ENCODE measurements around the gene FXYD6. TPM values are rescaled to one million over a fixed set of nuclear protein-coding genes. Genes with fewer than 3 reads are reported as not detected.
A peak's percentile ranks its signal among the peaks of the same experiment; 100 is the strongest.

Gene FXYD6
- total RNA-seq, 2 donors from 2014 or later, result not detected

GRCh38 chr11:117915672-117916235, 39.3 kb upstream of the FXYD6 start:
- Mint-ChIP-seq H3K4me1 (ENCODE audit: low read depth in 2 of 2) (peaks cover 5 to 9% of the 10 kb centered on the region in 2 donors), H3K36me3 (no peaks in the 10 kb centered on the region)
- ATAC-seq, result no peak

GRCh38 chr11:117914991-117915618, 38.6 kb upstream of the FXYD6 start:
- ATAC-seq (peak in 1 of 2 donors; percentile 37), DNase-seq (ENCODE audit: low spot score) (no peak)
- Mint-ChIP-seq H3K4me3 (no peak overlapping the region), H3K4me1 (ENCODE audit: low read depth in 2 of 2) (peaks cover 5 to 9% of the 10 kb centered on the region in 2 donors), H3K36me3 (no peaks in the 10 kb centered on the region), H3K27me3 (peaks cover 0 to 3% of the 10 kb centered on the region in 2 donors), H3K27ac (no peak overlapping the region), H3K9me3 (no peaks in the 10 kb centered on the region)

More at GRCh38 chr11:117915672-117916235, 39.3 kb upstream of the FXYD6 start:
- peak; percentile 22 for DNase-seq (ENCODE audit: low spot score)
- no peak overlapping the region for H3K27ac Mint-ChIP-seq
- H3K27me3 Mint-ChIP-seq, result peaks cover 0 to 3% of the 10 kb centered on the region in 2 donors
- H3K9me3 Mint-ChIP-seq, result no peaks in the 10 kb centered on the region
- no peak overlapping the region for H3K4me3 Mint-ChIP-seq

GRCh38 chr11:117914398-117914761, 37.9 kb upstream of the FXYD6 start:
- ATAC-seq (no peak), DNase-seq (ENCODE audit: low spot score) (no peak)
- no peaks in the 10 kb centered on the region for H3K9me3 Mint-ChIP-seq
- H3K27me3 Mint-ChIP-seq, result peaks cover 0 to 3% of the 10 kb centered on the region in 2 donors
- no peak overlapping the region for H3K27ac Mint-ChIP-seq
- H3K36me3 Mint-ChIP-seq, result no peaks in the 10 kb centered on the region
- peaks cover 5% of the 10 kb centered on the region in 2 donors for H3K4me1 Mint-ChIP-seq (ENCODE audit: low read depth in 2 of 2)
- H3K4me3 Mint-ChIP-seq, result no peak overlapping the region

GRCh38 chr11:117913736-117914397, 37.4 kb upstream of the FXYD6 start:
- Mint-ChIP-seq H3K4me1 (ENCODE audit: low read depth in 2 of 2) (peaks cover 4 to 5% of the 10 kb centered on the region in 2 donors), H3K9me3 (no peaks in the 10 kb centered on the region), H3K27me3 (peaks cover 0 to 3% of the 10 kb centered on the region in 2 donors), H3K27ac (no peak overlapping the region), H3K36me3 (no peaks in the 10 kb centered on the region), H3K4me3 (no peak overlapping the region)
- DNase-seq (ENCODE audit: low spot score), result no peak
- ATAC-seq, result no peak

- Mint-ChIP-seq H3K27ac (no peak overlapping the region), H3K4me1 (ENCODE audit: low read depth in 2 of 2) (peaks cover 11% of the 10 kb centered on the region in 2 donors), H3K36me3 (no peaks in the 10 kb centered on the region), H3K4me3 (no peak overlapping the region), H3K27me3 (peaks cover 0 to 3% of the 10 kb centered on the region in 2 donors), H3K9me3 (no peaks in the 10 kb centered on the region)
- DNase-seq (ENCODE audit: low spot score) (no peak), ATAC-seq (no peak)
Measured at GRCh38 chr11:117912497-117912896, 36.0 kb upstream of the FXYD6 start.

GRCh38 chr11:117911694-117912093, 35.2 kb upstream of the FXYD6 start:
- no peak for ATAC-seq
- Mint-ChIP-seq H3K36me3 (no peaks in the 10 kb centered on the region), H3K27me3 (peaks cover 0 to 3% of the 10 kb centered on the region in 2 donors), H3K4me1 (ENCODE audit: low read depth in 2 of 2) (peaks cover 14% of the 10 kb centered on the region in 2 donors), H3K4me3 (no peak overlapping the region), H3K27ac (no peak overlapping the region), H3K9me3 (no peaks in the 10 kb centered on the region)
- no peak for DNase-seq (ENCODE audit: low spot score)

GRCh38 chr11:117910941-117911655, 34.6 kb upstream of the FXYD6 start:
- H3K27ac Mint-ChIP-seq, result no peak overlapping the region
- no peak overlapping the region for H3K4me3 Mint-ChIP-seq
- DNase-seq (ENCODE audit: low spot score), result no peak
- H3K4me1 Mint-ChIP-seq (ENCODE audit: low read depth in 2 of 2), result peaks cover 14% of the 10 kb centered on the region in 2 donors
- no peaks in the 10 kb centered on the region for H3K9me3 Mint-ChIP-seq
- no peaks in the 10 kb centered on the region for H3K36me3 Mint-ChIP-seq
- peaks cover 0 to 3% of the 10 kb centered on the region in 2 donors for H3K27me3 Mint-ChIP-seq
- ATAC-seq, result no peak

- H3K36me3 Mint-ChIP-seq, result no peaks in the 10 kb centered on the region
- H3K27ac Mint-ChIP-seq, result no peak overlapping the region
- H3K4me1 Mint-ChIP-seq (ENCODE audit: low read depth in 2 of 2), result peaks cover 14% of the 10 kb centered on the region in 2 donors
- no peak for ATAC-seq
- H3K27me3 Mint-ChIP-seq, result peaks cover 0 to 3% of the 10 kb centered on the region in 2 donors
- H3K4me3 Mint-ChIP-seq, result no peak overlapping the region
- DNase-seq (ENCODE audit: low spot score), result no peak
- no peaks in the 10 kb centered on the region for H3K9me3 Mint-ChIP-seq
Measured at GRCh38 chr11:117910525-117910924, 34.1 kb upstream of the FXYD6 start.

GRCh38 chr11:117909611-117910382, 33.3 kb upstream of the FXYD6 start:
- H3K36me3 Mint-ChIP-seq, result no peaks in the 10 kb centered on the region
- ATAC-seq (no peak), DNase-seq (ENCODE audit: low spot score) (no peak)
- H3K27ac Mint-ChIP-seq, result no peak overlapping the region
- H3K4me3 Mint-ChIP-seq, result no peak overlapping the region
- H3K9me3 Mint-ChIP-seq, result no peaks in the 10 kb centered on the region
- H3K4me1 Mint-ChIP-seq (ENCODE audit: low read depth in 2 of 2), result peaks cover 14% of the 10 kb centered on the region in 2 donors
- H3K27me3 Mint-ChIP-seq, result no peaks in the 10 kb centered on the region

GRCh38 chr11:117908959-117909610, 32.6 kb upstream of the FXYD6 start:
- Mint-ChIP-seq H3K9me3 (no peaks in the 10 kb centered on the region), H3K27ac (no peak overlapping the region), H3K36me3 (no peaks in the 10 kb centered on the region), H3K4me3 (no peak overlapping the region), H3K27me3 (no peaks in the 10 kb centered on the region), H3K4me1 (ENCODE audit: low read depth in 2 of 2) (peaks cover 14% of the 10 kb centered on the region in 2 donors)
- ATAC-seq (no peak), DNase-seq (ENCODE audit: low spot score) (no peak)

GRCh38 chr11:117908109-117908895, 31.8 kb upstream of the FXYD6 start:
- no peak for DNase-seq (ENCODE audit: low spot score)
- ATAC-seq, result no peak
- H3K9me3 Mint-ChIP-seq, result no peaks in the 10 kb centered on the region
- no peak overlapping the region for H3K4me3 Mint-ChIP-seq
- H3K27me3 Mint-ChIP-seq, result no peaks in the 10 kb centered on the region
- H3K4me1 Mint-ChIP-seq (ENCODE audit: low read depth in 2 of 2), result peaks cover 12 to 14% of the 10 kb centered on the region in 2 donors
- peak overlapping the region; percentile 17 to 52 for H3K27ac Mint-ChIP-seq
- no peaks in the 10 kb centered on the region for H3K36me3 Mint-ChIP-seq

GRCh38 chr11:117907276-117908108, 31.0 kb upstream of the FXYD6 start:
- Mint-ChIP-seq H3K27ac (peak overlapping the region; percentile 17 to 52), H3K36me3 (no peaks in the 10 kb centered on the region), H3K27me3 (no peaks in the 10 kb centered on the region), H3K4me1 (ENCODE audit: low read depth in 2 of 2) (peaks cover 9 to 12% of the 10 kb centered on the region in 2 donors), H3K4me3 (peak overlapping the region; percentile 5), H3K9me3 (no peaks in the 10 kb centered on the region)
- DNase-seq (ENCODE audit: low spot score) (peak; percentile 73), ATAC-seq (peak; percentile 93 to 96)

Measured in natural killer cell treated with Interleukin-12 subunit alpha and Interleukin-12 subunit beta and Interleukin-15 and Interleukin-18, amount 100 ng/mL, for 72 hours (primary cell).